Fibroblast of skin of left quadriceps (primary cell): Measurements from ENCODE around the gene NEU2.

ENCODE experiments used
- DNase-seq, 2 experiments: peaks; one replicate each; pipeline ENCODE4 v3.0.0-alpha.2; 2013; ENCODE audit warnings: low read depth in 2 of 2

The NEU2 gene

DNA sequence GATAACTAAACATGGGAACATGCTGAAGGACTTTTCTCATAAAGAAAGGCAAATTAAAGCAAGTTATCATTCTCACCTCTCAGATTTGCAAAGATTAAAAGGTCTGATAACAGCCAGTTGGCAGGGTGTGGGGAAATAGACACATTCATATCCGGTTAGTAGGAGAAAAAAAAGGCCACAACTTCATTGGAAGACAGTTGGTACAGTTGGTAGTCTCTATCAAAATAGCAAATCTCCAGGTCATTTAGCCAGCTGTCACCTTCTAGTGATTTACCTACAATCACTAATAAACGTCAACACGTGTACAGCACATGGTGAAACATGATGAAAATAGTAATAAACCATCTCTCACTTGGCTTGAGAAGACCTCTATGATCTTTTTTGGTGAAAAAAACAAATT lies 44.3 kb downstream of the NEU2 start:
- DNase-seq, result no peak

DNA sequence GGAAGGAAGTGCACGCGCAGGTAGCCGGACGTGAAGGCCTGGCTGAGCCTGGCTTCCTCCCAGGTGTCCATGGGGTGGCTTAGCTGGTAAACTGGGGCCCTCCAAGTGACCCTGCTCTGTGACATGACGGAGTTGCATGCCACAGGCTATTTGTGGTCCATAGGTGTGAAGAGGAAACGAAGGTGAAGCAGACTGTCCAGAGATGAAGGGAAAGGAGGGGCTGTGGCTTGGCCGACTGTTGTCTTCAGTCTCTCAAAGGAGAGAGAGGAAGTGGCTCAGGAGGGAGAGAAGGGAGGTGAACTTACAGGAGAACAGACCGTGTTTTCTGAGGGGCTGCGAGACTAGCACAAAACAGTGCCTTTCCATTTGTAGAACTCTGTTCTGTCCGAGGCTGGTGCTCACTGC lies 47.0 kb downstream of the NEU2 start:
- DNase-seq, result no peak

DNA sequence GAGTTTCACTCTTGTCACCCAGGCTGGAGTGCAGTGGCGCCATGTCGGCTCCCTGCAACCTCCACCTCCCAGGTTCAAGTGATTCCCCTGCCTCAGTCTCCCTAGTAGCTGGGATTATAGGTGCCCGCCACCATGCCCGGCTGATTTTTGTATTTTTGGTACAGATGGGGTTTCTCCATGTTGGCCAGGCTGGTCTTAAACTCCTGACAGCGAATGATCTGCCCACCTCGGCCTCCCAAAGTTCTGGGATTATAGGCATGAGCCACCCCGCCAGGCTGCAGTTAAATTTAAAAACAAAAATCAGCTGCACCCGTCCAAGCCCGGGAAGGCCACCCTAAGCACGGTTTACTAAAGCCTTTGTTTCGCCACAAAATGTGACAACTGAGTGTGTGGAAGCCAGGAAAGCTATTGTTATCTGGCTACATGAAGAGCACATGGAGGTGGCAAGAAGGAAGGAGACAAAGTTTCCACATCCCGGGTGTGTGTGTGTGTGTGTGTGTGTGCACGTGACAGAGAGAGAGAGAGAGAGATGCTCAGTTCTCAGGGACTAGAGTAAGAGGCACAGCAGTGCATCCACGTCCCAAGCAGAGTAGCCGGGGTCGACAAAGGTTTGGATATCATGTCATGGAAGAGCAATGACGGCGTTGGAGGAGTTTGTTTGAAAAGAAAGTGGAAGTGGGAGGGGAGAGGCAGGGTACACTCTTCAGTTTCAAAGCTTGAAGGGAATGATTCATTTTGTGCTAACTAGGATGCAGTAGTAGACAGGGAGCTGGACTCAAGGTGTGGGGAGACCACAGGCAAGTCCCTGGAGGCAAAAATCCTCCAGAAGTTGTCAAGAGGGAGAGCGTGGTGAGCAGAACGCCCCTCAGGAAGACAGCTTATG lies 47.7 kb downstream of the NEU2 start:
- no peak for DNase-seq

DNA sequence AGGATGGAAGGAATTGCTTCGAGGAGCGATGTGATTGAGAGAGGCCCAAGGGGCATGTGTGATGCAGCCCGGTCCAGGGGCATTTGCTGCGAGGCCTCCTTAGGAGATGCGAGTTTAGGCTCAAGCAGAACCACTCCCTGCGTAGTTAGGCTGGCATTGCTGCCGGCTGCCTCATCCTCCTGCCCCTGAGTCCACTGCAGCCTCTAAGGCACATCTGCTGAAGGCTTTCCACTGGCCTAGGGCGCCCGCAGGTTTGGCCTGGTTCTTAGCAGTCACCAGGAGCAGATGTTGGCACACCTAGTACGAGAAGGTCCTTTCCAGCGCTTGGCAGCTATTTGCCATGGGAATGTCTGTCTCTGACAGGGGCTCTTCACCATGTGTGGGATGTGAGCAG lies 48.4 kb downstream of the NEU2 start:
- no peak for DNase-seq

DNA sequence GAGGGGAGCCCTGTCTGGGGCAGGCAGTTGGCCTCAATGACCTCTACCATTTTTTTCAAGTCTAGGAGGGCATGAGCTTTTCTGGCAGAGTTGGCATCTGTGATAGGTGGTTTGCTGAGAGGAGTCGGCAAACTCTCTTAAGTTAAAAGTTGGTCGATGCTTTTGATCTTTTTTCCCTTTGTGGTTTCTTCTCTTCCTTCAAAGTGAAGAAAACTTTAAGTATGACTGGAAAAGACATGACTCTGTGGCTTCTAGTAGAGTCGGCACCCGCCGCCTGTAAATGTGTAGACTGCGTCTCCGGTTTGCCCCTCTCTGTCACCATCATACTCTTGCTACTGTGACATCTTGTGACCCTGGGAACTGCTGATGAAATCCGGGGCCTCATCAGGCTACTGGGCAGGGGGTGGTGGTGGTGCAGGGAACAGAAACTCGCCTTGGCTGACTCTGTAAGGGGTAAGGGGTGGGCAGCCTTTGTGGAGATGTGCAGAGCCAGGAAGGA lies 48.8 kb downstream of the NEU2 start:
- DNase-seq, result no peak

DNA sequence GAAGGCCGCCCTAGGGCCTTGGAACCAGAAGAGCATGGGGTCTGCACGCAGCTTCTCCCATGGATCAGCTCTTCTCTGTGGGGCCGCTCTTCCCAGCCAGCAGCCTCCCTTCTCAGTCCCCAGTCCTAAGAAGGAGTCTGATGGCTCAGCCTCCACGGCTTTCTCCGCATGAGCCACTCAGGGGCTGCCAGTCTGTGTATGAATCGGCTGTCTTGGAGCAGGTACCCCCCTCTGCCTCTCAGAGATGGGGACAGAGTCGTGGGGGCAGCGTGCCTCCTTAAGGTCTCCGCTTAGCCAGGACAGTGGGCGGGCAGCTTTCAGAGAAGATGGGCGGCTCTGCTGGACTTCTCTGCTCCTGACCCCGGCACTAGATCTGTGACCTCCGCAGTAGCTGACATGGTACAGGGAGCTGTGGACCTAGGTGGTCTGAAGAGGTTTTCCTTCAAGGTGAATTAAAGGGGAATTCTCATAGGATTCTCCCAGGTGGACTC lies 49.3 kb downstream of the NEU2 start:
- DNase-seq, result no peak

DNA sequence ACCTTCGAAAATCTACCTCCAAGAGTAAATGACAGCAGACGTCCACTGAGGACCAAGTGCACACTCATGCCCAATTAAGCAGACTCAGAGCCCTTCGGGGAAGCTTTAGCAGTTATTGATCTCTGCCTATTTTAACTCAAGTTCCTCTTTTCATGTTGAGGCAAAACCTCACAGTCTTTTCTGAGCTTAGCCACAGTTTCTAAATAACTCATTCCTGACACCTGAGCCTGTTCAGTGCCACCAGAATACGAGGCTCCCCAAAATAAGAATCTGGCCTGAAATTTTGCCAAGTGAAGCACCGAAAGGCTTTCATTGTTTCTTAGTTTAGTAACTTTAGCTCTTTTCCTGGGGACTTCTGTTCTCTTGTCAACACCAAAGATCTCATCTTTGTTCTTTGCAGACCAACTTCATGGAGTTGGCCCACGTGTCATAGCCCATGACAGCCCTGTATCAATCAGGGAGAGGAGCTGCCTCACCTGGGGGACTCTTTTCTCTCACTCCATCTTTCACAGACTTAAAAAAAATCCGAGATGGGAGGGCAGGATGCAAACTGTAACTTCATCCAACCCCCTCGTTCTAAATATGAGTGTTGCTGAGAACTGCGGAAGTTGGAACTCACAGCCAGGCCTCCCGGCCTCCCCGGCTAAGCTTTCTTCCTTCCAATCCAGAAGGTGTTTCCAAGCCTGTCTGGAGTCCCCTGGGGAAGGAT lies 49.9 kb downstream of the NEU2 start:
- DNase-seq, result no peak

DNA sequence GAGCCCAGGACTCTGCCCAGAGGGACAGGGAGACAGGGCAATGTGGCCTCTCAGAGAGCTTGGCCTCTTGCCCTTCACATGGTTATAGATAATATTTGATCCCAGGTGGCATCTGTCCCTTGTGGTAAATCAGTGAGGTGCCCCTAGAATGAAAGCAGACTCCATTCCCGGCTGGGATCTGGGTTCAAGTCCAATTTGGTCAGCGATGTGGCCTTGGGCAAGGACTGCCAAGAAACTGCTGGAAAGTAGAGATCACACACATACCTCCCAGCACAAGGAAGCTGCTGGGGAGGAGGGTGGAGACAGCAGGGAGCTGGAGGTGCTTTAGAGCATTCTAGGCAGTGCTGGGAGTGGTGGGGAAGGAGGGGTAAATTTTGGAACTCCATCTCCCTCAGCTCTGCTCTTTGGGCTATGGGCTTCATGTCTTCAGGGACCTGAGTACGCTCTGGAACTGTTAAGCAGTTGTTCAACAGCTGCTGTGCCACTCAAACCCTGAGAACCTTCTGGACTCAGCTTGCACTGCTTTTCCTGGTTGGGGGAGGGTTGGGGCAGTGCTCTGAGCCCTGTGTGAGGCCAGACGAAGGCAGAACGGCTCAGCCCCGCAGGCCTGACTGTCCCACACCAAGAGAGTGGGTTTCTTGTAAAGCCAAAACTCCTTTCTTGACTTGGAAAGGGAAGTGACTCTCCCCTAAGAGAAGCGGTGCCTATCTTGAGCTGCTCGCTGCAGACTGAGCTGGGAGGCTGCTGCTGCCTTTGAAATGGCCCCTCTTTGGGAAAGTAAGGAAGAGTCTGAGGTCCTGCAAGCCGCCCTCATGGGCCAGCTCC lies 50.7 kb downstream of the NEU2 start:
- DNase-seq, result no peak

DNA sequence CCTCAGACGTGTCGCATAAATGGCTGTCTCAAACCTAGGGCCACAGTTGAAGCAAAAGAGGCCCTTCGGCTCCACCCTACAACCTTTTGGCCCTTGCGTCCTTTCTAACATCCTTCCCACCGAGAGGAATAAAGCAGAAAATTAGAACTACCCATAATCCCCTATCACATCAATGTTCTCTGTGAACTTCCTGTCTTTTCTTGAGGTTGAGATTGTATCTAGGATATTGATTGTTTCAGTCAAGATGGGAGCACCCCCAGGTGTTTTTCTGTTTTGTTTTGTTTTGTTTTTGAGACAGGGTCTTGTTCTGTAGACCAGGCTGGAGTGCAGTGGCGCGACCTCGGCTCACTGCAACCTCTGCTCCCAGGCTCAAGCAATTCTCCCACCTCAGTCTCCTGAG lies 51.3 kb downstream of the NEU2 start:
- DNase-seq, result no peak

DNA sequence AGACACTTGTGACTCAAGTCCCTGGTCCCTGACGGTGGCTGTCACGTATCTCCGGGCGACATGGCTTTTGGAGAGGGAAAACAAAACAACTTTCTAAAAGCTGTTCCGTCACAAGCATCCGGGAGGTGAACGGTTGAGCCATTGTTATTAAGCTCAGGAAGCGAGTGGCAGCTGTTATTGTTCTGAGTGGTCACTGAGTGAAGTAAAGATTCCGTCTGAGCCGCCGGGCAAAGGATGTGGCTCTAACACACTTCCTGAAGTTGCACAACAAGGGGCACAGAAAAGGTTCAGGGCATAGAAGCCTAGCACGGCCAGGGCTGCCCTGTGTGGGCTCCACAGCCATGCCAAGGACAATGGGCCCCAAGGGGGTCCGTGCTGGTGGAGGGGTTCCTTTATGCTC lies 52.0 kb downstream of the NEU2 start:
- DNase-seq, result no peak
